ENCODE data around the gene ZC3H7A. TPM values are rescaled to one million over a fixed set of nuclear protein-coding genes. Genes with fewer than 3 reads are reported as not detected.

The ZC3H7A gene
- total and polyA plus RNA-seq, 2 of the 13 experiments (the other 11 are each of a cell fraction or from before 2014, with no cell fraction given), result 29.2 to 36.8 TPM

DNA sequence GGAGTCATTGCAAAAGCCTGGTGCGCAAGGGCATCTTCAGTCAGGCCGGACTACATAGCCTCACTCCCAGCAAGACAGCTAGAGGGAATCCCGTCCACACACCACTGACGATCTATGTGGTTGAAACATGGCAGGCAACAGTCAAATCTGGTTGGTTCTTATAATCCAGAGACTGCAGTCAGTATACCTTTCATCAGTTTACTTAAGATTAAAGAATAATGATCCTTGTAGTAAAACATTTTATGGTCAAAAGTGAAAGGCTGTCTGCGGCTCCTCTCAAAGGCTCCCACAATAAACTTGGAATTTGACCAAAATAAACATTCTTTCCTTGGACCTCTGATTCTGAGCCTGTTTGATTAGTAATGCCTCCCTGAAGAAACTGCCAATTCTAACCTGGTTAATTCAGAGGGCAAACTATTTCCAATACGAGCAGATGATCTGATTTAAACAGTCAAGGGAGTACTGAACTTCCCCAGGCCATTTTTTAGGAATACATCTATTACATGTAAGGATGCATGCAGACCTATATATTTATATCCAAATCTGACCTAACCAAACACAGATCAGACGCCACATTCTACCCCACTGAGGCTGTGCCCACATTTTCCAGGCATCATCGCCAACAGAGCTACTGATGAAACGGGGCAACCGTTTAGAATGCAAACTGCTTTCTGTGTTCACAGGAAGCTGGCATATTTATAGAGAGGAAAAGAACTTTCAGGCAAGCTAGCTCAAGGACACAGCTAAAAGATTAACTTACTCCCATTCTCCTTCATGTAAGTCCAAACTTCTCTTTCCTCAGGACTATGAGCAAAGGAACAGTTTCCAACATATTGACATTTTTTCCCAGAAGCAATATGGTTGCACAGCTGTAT is 39.1 kb downstream of the ZC3H7A start (continued):
- TF ChIP-seq, protein P1, sequence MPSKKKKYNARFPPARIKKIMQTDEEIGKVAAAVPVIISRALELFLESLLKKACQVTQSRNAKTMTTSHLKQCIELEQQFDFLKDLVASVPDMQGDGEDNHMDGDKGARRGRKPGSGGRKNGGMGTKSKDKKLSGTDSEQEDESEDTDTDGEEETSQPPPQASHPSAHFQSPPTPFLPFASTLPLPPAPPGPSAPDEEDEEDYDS (CRISPR knock-in tag; IDR thresholded peaks at IDR 0.05), result peak; percentile 57; the same call in 1 of the 2 replicates
- peak; percentile 91 for TF ChIP-seq ZNF121 (CRISPR knock-in tag; IDR thresholded peaks at IDR 0.05)
- TF ChIP-seq ZSCAN29 (CRISPR knock-in tag; conservative IDR thresholded peaks at IDR 0.05), result peak; percentile 50; the same call in 1 of the 2 replicates
- TF ChIP-seq, protein P2, sequence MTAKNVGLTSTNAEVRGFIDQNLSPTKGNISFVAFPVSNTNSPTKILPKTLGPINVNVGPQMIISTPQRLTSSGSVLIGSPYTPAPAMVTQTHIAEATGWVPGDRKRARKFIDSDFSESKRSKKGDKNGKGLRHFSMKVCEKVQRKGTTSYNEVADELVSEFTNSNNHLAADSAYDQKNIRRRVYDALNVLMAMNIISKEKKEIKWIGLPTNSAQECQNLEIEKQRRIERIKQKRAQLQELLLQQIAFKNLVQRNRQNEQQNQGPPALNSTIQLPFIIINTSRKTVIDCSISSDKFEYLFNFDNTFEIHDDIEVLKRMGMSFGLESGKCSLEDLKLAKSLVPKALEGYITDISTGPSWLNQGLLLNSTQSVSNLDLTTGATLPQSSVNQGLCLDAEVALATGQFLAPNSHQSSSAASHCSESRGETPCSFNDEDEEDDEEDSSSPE (CRISPR knock-in tag; IDR thresholded peaks at IDR 0.05), result 0 out of 2 replicates have a peak, but pooled peaks have one; percentile 9
- TF ChIP-seq ZNF33B (CRISPR knock-in tag; IDR thresholded peaks at IDR 0.05), result no peak
- TF ChIP-seq ETV5 (CRISPR knock-in tag; IDR thresholded peaks at IDR 0.05; ENCODE audit: borderline replicate concordance), result peak; percentile 76; the same call in 1 of the 2 replicates
- TF ChIP-seq ZBTB1 (CRISPR knock-in tag; IDR thresholded peaks at IDR 0.05; ENCODE audit: borderline replicate concordance), result no peak
- TF ChIP-seq SOX6 (IDR thresholded peaks at IDR 0.05), result no peak
- TF ChIP-seq SOX6 (CRISPR knock-in tag; IDR thresholded peaks at IDR 0.05), result peak; percentile 50; the same call in 1 of the 2 replicates
- TF ChIP-seq, protein P3, sequence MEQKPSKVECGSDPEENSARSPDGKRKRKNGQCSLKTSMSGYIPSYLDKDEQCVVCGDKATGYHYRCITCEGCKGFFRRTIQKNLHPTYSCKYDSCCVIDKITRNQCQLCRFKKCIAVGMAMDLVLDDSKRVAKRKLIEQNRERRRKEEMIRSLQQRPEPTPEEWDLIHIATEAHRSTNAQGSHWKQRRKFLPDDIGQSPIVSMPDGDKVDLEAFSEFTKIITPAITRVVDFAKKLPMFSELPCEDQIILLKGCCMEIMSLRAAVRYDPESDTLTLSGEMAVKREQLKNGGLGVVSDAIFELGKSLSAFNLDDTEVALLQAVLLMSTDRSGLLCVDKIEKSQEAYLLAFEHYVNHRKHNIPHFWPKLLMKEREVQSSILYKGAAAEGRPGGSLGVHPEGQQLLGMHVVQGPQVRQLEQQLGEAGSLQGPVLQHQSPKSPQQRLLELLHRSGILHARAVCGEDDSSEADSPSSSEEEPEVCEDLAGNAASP (CRISPR knock-in tag; IDR thresholded peaks at IDR 0.05; ENCODE audit: borderline replicate concordance), result no peak; the same call in 1 of the 2 replicates
- TF ChIP-seq, protein P4, sequence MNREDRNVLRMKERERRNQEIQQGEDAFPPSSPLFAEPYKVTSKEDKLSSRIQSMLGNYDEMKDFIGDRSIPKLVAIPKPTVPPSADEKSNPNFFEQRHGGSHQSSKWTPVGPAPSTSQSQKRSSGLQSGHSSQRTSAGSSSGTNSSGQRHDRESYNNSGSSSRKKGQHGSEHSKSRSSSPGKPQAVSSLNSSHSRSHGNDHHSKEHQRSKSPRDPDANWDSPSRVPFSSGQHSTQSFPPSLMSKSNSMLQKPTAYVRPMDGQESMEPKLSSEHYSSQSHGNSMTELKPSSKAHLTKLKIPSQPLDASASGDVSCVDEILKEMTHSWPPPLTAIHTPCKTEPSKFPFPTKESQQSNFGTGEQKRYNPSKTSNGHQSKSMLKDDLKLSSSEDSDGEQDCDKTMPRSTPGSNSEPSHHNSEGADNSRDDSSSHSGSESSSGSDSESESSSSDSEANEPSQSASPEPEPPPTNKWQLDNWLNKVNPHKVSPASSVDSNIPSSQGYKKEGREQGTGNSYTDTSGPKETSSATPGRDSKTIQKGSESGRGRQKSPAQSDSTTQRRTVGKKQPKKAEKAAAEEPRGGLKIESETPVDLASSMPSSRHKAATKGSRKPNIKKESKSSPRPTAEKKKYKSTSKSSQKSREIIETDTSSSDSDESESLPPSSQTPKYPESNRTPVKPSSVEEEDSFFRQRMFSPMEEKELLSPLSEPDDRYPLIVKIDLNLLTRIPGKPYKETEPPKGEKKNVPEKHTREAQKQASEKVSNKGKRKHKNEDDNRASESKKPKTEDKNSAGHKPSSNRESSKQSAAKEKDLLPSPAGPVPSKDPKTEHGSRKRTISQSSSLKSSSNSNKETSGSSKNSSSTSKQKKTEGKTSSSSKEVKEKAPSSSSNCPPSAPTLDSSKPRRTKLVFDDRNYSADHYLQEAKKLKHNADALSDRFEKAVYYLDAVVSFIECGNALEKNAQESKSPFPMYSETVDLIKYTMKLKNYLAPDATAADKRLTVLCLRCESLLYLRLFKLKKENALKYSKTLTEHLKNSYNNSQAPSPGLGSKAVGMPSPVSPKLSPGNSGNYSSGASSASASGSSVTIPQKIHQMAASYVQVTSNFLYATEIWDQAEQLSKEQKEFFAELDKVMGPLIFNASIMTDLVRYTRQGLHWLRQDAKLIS (CRISPR knock-in tag; IDR thresholded peaks at IDR 0.05), result no peak
- no peak for TF ChIP-seq RARG (CRISPR knock-in tag; IDR thresholded peaks at IDR 0.05; ENCODE audit: low read depth)
- TF ChIP-seq, protein P5, sequence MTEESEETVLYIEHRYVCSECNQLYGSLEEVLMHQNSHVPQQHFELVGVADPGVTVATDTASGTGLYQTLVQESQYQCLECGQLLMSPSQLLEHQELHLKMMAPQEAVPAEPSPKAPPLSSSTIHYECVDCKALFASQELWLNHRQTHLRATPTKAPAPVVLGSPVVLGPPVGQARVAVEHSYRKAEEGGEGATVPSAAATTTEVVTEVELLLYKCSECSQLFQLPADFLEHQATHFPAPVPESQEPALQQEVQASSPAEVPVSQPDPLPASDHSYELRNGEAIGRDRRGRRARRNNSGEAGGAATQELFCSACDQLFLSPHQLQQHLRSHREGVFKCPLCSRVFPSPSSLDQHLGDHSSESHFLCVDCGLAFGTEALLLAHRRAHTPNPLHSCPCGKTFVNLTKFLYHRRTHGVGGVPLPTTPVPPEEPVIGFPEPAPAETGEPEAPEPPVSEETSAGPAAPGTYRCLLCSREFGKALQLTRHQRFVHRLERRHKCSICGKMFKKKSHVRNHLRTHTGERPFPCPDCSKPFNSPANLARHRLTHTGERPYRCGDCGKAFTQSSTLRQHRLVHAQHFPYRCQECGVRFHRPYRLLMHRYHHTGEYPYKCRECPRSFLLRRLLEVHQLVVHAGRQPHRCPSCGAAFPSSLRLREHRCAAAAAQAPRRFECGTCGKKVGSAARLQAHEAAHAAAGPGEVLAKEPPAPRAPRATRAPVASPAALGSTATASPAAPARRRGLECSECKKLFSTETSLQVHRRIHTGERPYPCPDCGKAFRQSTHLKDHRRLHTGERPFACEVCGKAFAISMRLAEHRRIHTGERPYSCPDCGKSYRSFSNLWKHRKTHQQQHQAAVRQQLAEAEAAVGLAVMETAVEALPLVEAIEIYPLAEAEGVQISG (CRISPR knock-in tag; IDR thresholded peaks at IDR 0.05), result no peak
- TF ChIP-seq, protein P6, sequence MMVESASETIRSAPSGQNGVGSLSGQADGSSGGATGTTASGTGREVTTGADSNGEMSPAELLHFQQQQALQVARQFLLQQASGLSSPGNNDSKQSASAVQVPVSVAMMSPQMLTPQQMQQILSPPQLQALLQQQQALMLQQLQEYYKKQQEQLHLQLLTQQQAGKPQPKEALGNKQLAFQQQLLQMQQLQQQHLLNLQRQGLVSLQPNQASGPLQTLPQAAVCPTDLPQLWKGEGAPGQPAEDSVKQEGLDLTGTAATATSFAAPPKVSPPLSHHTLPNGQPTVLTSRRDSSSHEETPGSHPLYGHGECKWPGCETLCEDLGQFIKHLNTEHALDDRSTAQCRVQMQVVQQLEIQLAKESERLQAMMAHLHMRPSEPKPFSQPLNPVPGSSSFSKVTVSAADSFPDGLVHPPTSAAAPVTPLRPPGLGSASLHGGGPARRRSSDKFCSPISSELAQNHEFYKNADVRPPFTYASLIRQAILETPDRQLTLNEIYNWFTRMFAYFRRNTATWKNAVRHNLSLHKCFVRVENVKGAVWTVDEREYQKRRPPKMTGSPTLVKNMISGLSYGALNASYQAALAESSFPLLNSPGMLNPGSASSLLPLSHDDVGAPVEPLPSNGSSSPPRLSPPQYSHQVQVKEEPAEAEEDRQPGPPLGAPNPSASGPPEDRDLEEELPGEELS (CRISPR knock-in tag; IDR thresholded peaks at IDR 0.05), result peak; percentile 51; the same call in 1 of the 2 replicates
- no peak for TF ChIP-seq KDM6A (CRISPR knock-in tag; IDR thresholded peaks at IDR 0.05; ENCODE audit: low read depth)

Measured in HepG2 (cell line).